ENCODE measurements around the gene GRIK3.

- no peak for TF ChIP-seq CTCF (conservative IDR thresholded peaks at IDR 0.05; ENCODE audit: low read length)
- no peak for TF ChIP-seq EZH2phosphoT487 (IDR thresholded peaks at IDR 0.05; ENCODE audit: borderline replicate concordance)
Observed at GRCh38 chr1:36981126-36981525, 53.2 kb downstream of the GRIK3 start.

Measured in Loucy (cell line).